Activated CD8-positive, alpha-beta memory T cell treated with anti-CD3 and anti-CD28 coated beads, Interleukin-2, amount 50 U/mL, for 24 hours (primary cell): ENCODE data around the gene TRIM33.
"Not testable (repeated sequence)": the region's sequence is repeated elsewhere in the genome, so short reads cannot be mapped to it uniquely, and the experiment has no call there.

Source experiments
- DNase-seq: peaks from one replicate; pipeline ENCODE4 v3.0.0-alpha.2; 2020; ENCODE audit errors: extremely low read depth

TRIM33 gene

DNA sequence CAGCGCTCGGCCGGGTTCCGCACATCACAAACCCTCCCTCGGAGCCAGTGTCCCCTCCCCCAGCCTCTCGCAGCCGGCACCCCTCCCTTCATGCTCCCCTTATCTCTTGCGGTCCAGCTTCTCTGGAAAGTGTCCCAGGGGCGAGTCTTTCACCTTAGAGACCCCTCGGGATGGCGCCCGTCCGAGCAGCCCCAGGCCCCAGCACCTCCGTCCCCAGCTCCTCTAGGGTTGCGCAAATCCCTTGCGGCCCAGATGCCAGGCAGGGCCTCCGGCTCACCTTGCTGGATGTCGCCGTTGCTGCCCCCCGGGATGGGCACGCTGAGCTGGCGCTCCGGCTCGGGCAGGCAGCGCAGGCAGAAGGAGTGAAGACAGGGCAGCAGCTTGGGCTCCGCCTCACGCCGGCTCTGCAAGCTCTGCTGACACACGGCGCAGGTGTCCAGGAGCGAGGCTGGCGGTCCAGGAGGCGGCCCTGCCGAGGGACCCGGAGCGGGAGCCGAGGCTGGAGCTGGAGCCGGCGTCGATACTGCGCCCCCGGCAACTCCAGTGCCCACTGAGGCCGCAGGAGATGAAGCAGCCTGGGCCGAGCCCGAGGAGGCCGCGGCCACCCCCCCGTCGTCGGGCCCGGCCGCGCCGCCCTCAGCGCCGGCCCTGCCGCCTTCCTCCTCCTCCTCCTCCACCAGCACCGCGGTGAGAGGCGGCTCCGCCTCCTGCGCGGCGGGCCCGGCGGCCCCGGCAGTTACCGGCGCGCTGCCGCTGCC, 550 bp downstream of the TRIM33 start:
- no peak for DNase-seq

DNA sequence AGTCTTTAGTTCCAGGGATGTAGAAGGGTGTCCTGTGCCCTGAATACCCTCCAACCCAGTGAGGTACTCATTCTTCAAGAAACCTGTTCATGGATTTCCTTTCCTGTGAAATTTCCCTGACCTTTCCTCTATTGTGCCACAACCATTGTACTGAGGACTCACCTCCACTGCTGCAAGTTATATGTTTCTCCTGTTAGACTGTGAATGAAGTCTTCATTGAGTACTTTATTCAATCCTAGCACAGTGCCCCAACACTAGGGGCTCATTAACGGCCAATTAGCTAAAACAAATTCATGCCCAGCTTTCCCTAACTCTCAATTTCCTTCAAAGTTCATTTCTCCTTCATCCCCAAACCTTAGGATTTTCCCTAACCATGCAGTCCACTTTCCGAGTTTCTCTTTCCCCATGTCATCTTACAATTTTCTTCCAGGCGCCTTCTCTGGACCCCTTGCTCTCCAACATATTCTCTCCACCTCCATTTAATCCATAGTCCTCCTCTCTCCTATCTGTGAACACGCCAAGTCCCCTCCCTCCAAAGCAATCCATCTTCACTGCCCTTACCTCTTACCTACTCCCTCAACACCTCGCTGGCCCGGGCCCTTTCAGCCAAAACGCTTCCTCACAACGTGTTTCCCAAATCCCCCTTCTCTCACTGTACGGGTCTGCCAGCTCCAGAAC, 1.3 kb downstream of the TRIM33 start:
- DNase-seq: no peak

DNA sequence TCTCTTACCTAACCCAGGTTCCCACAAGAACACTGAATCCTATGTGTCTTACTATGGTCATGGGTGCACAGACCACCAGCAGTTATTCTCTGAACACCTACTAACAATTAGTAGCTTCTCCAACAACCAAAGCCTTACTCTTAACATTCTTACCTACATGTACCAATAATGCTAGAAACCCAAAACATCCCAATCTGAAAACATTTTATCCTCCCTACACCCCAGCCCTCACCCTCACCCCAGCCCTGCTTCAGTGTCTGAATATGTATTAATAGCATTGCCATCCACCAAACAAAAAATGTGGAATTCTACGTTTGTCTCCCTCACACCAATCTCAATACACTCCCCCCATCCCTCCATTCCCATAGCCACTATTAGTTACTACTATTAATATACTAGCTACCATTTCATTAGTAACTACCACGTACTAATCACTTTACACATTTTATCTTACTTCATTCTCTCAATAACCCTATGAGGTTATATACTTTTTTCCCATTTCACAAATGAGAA, 2.6 kb downstream of the TRIM33 start:
- no peak for DNase-seq

DNA sequence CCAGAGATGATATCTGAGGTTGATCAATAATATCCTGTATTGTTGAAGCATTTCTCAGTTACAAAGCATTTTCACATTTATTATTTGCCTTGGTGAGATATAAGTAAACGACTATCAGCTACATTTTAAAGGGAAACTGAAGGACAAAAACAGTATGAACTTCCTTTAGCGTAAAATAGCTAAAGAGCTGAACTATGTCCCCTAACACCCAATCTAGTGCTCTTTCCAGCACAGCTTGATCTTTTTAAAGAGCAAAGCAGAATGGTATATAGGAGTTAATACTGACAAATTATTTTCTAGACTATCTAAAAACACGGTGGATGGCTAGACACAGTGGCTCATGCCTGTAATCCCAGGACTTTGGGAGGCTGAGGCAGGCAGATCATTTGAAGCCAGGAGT, 3.5 kb downstream of the TRIM33 start:
- DNase-seq: no peak

DNA sequence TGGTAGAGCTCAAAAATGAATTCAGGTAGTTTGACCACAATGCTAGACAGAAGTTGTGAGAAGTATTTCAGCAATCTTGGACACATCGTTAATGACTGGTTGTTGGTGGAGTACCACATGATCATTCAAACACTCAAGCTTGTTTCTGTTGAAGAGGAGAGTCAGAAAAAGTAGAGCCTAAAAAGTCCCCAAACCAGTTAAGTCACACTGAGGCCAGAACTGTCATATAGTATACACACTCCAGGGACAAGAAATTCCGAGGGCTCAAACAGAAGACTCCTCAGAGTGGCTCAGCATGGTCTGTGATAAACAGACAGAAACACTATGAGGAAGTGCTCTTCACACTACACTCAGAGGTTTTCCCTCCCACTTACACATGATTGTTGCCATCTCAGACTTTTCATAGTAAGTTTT, 5.8 kb downstream of the TRIM33 start:
- no peak for DNase-seq

DNA sequence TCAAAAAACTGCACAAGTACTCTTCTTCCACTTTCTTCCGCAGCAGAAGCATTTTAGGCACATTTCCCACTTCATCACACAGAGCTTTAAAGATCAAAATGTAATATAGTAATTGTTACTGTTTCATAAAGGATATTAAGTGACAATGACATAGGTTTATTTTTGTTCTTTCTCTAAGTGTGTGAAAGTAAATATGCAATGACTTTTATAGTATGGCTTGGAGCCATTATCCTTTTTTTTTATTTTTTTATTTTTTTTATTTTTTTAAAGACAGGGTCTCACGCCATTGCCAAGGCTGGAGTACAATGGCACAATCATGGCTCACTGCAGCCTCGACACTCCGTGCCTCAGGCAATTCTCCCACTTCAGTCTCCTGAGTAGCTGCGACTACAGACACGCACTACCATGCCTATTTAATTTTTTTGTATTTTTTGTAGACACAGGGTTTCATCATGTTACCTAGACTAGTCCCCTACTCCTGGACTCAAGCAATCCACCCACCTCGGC, 7.0 kb downstream of the TRIM33 start:
- no peak for DNase-seq

DNA sequence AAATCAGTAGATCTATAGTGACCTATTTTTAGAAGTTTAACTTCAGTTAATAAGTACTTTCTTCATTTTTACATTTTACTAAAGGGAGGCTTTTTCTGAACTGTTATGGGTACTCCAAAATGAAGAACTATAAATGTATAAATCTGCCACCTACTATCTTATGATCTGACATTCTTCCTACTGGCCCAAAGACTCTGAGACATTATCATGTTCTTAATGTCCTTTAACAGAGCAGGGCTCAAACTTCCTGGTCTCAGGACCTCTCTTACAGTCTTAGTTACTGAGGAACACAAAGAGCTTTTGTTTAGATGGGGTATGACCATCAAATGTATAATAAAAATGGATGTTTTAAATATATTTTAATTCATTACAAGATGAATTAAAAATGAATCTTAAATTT, 8.9 kb downstream of the TRIM33 start:
- no peak for DNase-seq

DNA sequence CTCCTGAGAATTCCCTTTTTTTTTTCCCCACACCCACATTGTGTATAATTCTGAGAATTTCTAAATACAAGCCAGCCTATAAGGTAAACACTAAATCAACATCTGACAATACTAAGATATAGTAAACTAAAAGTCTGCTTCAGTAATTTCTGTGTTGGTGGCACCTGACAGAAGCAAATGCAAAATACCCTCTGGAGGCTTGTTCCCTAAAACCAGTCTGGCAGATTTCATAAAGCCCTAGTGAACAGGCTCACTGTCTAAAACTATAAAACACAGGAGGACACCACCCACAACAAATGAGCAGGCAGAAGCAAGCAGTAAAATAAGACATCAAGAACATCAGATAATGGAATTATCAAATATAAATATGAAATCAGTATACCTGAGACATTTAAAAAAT, 11.5 kb downstream of the TRIM33 start:
- no peak for DNase-seq

DNA sequence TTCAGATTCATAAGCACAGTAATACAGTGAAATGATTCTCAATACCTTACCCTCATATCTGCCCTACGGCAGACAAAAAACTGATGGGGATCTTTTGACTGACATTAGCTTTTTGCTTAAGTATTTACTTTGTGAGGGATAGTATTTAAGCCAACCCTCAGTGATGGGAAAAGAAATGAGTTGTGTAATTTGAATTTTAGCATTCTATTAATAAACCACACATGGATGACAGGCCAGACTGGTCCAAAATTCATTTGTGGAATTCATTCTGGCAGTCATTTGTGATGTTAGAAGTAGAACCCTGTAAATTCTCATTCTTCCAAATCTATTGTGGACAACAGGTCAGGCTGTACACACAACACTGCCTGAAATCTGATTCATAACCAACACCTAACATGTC, 14.9 kb downstream of the TRIM33 start:
- DNase-seq: no peak

DNA sequence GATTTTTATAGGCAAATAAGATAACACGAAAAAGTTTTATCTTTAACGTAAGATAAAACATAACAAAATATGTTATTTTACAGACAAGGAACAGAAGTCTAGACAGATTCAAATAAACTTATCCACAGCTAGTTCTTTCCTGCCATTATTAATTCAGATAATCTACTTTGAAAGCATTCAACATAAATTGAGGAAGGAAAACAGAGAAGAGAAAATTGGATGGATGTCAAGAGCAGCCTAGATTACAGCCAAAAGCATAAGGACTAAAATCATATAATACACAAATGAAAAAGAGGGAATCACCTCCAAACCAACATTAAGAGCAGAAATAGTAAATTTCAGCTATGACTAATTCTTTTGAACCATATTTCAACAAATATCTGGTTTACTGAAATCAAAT, 15.5 kb downstream of the TRIM33 start:
- DNase-seq: no peak

DNA sequence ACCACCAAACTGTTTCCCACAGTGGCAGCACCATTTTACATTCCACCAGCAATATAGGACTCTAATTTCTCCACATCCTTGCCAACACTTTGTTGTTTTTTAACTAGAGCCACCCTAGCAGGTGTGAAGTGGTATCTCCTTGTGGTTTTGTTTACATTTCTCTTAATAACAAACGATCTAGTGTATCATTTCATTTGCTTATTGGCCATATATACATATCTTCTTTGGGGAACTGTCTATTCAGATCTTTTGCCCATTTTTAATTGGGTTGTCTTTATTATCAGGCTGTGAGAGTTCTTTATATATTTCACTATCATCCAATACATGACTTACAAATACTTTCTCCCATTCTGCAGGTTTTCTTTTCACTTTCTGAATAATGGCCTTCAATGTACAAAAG, 18.0 kb downstream of the TRIM33 start:
- no peak for DNase-seq

DNA sequence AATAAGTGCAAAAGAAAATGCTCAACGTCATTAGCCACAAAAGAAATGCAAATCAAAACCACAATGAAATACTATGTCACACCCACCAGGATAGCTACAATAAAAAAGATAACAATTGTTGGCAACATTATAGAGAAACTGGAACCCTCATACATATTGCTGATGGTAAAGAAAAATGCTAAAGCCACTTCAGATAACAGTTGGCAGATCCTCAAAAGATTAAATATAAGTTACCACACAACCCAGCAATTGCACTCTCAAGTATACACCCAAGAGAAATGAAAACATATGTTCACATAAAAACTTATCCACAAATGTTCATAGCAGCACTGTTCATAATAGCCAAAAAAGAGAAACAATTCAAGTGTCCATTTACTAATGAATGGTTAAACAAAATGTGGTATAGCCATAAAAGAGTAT, 20.7 kb downstream of the TRIM33 start:
- DNase-seq: no peak

DNA sequence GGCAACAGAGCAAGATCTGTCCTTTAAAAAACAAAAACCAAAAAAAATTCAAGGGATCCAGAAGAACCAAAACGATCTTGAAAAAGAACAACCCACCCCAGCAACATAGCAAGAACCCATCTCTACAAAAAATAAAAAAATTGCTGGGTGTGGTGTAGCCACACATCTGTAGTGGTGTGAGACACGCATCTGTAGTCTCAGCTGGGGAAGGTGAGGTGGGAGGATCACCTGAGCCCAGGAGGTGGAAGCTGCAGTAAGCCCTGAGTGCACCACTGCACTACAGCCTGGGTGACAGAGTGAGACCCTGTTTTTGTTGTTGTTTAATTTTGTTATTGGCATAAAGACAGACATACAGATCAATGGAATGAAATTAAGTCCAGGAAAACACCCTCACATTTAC, 22.3 kb downstream of the TRIM33 start:
- no peak for DNase-seq

DNA sequence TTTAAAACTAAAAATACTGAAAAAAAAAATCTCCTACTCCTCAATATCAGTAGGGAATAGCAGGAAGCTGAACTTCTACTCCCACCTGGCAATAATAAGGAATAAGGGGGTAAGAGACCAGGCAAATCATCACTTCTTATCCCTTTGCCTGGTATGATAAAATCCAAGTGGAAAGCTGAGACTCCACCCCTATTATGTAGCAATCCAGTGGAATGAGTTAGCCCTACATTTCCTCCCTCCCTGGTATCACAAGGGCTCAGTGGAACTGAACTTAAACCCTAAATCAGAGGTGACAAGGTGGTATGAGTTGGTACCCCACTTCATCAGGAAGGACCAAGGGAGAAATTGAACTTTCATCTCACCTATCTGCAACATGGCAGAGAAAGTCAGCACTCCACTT, 25.7 kb downstream of the TRIM33 start:
- no peak for DNase-seq

DNA sequence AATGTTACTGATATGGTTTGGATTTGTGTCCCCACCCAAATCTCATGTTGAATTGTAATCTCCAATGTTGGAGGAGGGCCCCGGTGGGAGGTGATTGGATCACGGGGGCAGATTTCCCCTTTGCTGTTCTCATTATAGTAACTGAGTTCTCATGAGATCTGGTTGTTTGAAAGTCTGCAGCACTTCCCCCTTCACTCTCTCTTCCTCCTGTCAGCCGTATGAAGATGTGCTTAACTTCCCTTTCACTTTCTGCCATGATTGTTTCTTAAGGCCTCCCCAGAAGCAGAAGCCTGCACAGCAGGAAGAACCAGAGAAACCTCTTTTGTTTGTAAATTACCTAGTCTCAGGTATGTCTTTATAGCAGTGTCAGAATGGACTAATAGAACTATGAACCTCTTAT, 28.4 kb downstream of the TRIM33 start:
- DNase-seq: no peak

DNA sequence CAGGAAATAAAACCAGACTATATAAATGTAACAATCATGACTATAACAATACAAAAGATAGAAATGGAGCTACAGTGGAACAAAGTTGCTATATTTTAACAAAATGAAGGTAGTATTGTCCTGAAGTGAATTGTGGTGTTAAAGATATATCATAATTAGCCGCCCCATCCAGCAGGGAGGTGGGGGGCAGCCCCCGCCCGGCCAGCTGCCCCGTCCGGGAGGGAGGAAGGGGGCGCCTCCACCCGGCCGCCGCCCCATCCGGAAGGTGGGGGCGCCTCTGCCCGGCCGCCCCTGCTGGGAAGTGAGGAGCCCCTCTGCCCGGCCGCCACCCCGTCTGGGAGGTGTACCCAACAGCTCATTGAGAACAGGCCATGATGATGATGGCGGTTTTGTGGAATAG, 31.4 kb downstream of the TRIM33 start:
- not testable (repeated sequence) for DNase-seq

DNA sequence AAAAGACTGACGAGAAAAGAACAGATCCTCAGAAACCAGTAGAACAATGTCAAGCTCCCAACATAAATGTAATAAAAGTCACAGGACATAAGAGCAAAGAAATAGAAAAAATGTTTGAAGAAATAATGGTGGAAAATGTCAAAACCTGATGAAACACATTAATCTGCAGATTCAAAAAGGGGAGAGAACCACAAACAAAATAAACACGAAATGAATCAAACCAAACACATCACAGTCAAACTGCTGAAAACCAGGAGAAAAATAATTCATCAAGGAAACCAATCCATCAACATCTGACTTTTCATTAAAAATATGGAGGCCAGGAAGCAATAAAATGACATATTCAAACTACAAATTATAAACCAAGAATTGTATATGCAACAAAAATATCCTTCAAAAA, 31.9 kb downstream of the TRIM33 start:
- DNase-seq: no peak

DNA sequence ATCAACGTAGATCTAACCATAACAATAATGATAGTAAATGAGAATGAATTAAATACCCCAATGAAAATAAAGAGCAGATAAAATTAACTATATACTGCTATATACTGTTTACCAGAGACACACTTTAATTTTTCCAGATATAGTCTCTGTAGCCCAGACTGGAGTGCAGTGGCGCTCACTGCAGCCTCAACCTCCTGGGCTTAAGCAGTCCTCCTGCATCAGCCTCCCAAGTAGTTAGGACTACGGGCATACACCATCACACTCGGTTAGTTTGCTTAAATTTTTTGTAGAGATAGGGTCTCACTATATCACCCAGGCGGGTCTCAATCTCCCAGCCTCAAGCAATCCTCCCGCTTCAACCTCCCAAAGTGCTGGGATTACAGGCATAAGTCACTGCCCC, 37.2 kb downstream of the TRIM33 start:
- DNase-seq: no peak

DNA sequence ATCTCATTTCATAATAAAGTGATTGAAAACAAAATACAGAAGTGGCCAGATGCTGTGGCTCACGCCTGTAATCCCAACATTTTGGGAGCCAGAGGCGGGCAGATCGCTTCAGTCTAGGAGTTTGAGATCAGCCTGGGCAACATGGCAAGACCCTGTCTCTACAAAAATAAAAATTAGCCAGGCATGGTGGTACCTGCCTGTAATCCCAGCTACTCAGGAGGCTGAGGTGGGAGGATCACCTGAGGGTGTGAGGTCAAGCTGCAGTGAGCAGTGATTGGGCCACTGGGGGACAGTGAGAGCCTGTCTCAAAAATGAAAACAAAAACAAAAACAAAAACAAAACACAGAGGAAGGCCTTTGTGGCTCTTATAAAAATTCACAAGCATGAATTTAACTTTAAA, 38.6 kb downstream of the TRIM33 start:
- no peak for DNase-seq

DNA sequence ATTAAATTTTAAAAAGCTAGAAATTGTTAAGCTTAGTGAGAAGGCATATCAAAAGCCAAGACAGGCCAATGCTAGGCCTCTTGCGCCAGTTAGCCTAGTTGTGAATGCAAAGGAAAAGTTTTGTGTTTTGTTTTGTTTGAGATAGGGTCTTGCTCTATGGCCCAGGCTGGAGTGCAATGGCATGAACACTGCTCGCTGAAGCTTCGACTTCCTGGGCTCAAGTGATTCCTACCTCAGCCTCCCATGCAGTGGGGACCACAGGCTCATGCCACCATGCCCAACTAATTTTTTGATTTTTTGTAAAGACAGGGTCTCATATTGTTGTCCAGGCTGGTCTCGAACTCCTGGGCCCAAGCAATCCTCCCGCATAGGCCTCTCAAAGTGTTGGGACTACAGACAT, 40.3 kb downstream of the TRIM33 start:
- no peak for DNase-seq

DNA sequence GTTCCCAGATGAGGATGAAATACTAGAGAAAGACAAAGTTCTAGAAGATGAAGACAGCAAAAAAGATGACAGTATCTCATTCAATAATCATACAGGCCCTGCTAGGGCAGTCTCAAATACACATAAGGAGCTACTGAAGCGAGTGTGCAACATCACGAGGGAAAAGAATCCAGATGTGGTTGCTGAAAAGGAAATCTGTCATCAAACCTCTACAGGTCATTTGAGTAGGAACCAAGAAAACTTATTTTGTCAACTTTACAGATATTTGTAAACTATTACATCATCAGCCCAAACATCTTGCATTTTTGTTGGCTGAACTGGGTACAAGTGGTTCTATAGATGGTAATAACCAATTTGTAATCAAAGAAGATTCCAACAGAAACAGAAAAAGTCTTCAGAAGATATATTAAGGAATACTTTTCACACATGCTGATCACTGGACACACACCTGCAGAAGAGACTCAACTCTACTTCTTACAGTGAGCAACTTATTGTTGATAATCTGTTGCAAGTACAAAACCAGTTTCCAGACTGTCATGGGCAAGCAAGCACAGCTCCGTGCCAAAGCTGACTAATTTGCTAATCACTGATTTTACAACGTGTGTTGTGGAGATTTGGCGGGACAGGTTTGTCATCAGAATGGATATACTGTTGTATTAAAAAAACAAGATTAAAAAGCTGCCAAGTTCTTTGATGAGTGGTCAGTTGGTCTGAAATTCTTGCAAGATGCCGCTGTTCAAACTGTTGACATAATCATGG, 42.1 kb downstream of the TRIM33 start:
- DNase-seq: no peak

DNA sequence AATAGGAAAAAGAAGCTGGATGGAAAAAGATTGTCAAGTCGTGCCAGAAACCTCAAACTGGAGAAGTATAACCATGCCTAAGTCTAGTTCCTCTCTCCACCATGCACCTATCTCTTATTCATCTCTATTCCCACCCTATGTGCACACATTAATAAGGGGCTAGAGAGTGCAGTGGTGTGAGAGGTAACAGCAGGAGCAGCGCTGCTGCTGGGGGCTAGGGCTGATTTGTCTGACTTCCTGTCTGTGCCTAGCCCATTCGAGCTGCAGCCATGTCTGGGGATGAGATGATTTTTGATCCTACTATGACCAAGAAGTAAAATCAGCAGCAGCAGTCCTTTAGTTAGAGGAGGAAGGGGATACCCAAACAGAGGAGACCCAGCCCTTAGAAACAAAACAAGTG, 43.0 kb downstream of the TRIM33 start:
- DNase-seq: no peak

DNA sequence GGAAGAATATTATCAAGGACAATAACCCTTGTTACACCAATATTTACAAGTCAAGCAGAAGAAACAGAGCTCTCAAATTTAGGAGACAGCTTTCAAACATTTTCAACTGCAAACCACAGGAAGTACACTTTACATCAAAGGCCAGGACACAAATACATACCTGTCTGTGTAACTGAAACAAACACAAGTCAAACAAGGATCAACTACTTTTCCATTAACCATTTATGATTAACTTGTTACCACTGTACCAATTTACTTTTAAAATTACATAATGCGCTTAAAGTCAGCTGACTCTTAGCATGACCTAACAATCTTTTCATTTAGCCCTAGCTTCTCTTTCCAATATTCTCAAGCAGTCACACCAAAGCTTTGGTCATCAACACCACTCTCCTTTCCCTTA, 43.5 kb downstream of the TRIM33 start:
- DNase-seq: no peak
